C1 segment of cervical spinal cord (tissue), 14 donors: ENCODE measurements around the gene PDE6D.
A peak's percentile ranks its signal among the peaks of the same experiment; 100 is the strongest.
"Not testable (repeated sequence)": the region's sequence is repeated elsewhere in the genome, so short reads cannot be mapped to it uniquely, and the experiment has no call there.

Source experiments
- DNase-seq, 14 donors: peaks; one replicate each; lab custom pipeline; 2025; lab: John Stamatoyannopoulos, UW

The PDE6D gene

GRCh38 chr2:231720292-231720986 is 60.6 kb downstream of the PDE6D start:
- no peak for DNase-seq

DNA sequence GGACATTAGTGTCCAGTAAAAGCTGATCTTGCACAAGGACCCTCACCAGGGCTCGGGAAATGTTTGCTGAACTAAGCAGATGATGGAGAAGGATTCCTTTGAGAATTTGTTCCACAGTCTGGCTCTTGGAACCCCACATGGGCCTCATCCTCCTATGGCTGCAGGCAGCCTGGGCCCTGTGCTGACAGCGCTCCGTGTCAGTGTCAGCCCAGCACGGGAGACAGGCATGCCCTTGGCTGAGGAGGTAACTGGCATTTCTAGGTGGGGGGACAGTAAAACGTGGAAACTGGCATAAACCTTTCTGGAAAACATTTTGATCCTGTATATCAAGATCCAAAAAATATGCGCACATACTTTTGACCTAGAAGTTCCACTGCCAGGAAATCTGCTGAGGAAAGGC is 62.3 kb downstream of the PDE6D start:
- no peak for DNase-seq

DNA sequence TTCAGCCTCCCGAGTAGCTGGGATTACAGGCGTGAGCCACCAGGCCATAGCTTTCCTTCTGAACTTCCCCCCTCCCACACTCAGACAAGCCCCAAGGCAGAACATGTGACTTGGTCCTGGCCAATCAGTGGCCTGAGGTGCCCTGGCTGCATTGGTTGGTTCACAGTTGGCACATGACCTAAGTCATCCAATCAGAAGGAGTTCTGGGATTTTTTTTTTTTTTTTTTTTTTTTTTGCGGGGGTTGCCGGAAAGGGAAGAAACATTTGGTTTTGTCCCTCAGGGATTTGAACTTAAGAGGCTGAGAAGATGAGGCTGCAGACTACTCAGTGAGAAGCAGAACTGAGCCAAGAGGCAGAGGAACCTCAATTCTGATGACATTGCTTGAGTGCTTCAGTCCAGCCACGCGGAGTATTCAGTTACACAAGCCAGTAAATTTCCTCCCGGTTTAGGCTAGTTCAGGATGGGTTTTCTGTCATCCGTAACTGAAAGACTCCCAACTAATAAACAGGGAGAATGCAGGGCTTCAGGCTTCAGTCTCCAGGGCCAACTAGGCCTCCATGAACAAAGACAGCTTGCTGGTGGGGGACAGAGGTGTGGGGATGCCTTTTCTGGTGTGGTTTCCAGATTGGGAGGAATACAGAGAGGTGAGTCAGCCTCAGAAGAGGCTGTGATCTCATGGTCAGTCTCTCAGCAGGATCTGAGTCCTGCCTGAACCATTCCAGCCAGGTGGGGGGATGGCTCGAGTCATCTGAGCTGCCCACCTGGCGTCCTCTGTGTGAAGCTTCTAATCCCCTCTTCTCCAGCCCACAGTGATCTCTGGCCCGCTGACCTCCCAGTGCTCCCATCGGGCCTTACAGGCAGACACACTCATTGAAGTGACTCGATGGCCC is 63.6 kb downstream of the PDE6D start:
- no peak for DNase-seq

DNA sequence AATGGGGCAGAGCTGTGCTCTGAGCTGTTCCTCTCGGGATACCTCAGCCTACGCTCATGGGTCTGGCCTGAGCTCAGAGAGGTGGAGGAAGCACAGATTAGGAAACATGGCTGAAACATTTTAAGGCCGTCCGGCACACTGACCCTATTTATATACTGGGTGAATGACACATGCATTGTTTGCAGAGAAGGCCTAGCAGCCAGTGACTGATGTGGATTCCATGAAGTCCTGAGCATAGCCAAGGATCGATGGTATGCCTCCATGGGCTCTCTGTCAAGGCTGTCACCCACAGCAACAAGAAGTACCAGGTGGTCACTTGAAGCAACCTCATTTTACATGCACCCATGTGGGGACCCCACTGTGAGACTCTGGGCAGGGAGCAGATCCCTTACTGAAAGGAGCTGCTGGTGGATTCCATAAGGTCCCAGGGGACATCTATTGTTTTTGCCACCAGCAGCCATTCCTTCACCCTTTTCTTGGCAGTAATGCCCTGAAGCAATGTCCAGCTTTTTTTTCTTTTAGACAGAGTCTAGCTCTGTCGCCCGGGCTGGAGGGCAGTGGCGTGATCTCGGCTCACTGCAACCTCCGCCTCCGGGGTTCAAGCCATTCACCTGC is 64.3 kb downstream of the PDE6D start:
- DNase-seq, result no peak

DNA sequence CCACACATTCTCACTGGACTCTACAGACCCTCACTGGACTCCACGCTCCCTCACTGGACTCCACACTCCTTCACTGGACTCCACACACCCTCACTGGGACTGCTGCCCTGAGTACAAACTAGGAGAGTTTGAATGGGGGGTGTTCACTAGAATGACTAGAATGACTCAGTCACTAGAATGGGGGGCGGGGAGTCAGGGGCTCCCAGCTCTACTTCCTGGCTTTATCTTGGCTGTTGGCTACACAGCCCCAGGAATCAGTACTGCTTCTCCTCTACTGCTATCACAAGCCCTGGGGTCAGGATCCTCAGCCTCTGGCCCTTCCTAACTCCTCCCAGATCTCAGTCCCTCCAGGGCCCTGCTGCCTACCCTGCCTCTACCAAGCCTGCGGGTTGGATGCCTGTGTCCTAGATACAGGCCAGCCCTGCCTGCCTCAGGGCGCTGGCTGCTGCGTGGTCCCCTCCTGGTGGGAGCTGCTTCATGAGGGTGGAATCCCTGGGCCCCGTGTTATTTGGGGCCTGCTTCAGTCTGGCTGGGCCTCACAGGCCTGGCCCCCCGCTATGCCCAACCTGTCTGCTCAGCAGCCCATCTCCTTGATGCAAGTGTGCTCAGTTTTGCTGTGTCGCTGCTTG is 65.0 kb downstream of the PDE6D start:
- DNase-seq, result no peak

DNA sequence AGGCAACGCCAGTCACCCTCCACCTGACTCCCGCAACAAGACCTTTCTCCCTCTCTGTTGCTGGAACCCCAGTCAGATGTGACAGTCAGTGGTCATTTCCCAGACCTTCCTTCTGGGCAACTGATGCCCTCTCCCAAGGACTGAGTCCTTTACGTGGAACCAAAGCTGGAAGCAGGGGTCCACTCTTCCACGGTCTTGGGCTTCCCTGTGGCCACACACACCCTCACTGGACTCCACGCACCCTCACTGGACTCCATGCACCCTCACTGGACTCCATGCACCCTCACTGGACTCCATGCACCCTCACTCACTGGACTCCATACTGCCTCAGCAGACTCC is 65.6 kb downstream of the PDE6D start:
- DNase-seq, result no peak

GRCh38 chr2:231714639-231715498 is 66.2 kb downstream of the PDE6D start:
- DNase-seq, result peak in 10 of 14 donors; percentile 18 to 74 (median 50)

- DNase-seq, result peak in 12 of 14 donors; percentile 51 to 76 (median 62)
Measured at GRCh38 chr2:231713730-231714638, 67.1 kb downstream of the PDE6D start.

DNA sequence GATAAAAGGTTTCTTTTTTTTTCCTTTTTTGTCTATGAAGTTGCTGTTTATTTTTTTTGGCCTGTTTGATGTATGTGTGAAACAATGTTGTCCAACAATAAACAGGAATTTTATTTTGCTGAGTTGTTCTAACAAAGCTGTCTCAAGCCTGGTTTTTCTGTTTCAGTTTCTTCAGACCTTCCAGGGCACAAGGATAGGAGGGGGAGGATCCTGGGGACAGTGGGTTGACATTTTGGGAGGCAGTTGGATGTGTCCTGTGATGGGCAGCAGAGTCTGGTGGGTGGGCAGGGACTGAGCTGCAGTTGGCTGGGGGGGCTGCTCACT is 67.7 kb downstream of the PDE6D start:
- DNase-seq, result not testable (repeated sequence)

DNA sequence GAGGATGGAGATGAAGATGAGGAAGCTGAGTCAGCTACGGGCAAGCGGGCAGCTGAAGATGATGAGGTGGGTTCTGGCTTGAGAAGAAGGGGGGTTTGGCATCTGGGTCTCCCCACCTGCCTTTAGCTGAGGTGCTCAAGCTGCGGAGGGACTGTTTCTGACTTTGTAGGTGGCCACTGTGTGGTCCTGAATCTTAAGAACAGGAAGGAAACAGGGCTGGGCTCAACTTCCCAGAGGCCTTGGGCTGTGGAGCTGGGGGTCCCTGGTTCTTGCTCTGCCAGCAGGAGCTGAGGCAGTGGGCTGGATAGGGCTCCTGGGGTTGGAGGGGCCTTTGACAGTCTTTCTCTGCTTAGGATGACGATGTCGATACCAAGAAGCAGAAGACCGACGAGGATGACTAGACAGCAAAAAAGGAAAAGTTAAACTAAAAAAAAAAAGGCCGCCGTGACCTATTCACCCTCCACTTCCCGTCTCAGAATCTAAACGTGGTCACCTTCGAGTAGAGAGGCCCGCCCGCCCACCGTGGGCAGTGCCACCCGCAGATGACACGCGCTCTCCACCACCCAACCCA is 68.5 kb downstream of the PDE6D start:
- DNase-seq, result not testable (repeated sequence)

DNA sequence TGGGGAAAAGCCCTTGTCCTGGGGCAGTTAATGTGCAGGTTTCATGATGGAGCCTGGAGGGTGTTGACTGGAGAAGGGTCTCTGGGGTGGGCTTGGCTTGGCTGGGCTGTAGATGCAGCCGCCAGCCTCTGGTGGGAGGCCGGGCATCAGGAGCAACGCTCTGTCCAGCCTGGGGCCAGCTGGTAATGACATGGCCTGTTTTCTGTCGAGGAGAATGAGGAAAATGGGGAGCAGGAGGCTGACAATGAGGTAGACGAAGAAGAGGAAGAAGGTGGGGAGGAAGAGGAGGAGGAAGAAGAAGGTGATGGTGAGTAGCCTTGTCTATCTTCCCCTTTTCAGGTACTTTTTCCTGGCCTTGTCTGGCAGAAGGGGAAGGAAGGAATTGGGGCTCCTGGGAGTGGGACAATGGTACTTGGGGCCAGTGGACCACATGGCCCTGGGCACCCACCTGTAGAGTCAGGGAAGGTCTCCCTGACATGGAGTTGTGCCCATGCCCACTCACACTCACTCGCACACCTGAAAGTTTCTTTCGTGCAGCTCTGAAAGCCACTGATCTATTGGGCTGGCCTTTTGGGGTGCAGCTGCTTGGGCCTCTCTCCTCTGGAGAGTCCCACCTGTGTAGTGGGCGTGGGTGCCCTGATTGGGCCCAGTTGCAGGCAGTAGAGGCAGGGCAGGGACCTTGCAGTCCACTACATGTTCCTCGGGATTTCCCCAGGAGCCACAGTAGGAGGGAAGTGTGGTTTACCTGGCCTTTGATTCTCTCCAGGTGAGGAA is 69.2 kb downstream of the PDE6D start:
- peak in 1 of 14 donors; percentile 21 for DNase-seq

DNA sequence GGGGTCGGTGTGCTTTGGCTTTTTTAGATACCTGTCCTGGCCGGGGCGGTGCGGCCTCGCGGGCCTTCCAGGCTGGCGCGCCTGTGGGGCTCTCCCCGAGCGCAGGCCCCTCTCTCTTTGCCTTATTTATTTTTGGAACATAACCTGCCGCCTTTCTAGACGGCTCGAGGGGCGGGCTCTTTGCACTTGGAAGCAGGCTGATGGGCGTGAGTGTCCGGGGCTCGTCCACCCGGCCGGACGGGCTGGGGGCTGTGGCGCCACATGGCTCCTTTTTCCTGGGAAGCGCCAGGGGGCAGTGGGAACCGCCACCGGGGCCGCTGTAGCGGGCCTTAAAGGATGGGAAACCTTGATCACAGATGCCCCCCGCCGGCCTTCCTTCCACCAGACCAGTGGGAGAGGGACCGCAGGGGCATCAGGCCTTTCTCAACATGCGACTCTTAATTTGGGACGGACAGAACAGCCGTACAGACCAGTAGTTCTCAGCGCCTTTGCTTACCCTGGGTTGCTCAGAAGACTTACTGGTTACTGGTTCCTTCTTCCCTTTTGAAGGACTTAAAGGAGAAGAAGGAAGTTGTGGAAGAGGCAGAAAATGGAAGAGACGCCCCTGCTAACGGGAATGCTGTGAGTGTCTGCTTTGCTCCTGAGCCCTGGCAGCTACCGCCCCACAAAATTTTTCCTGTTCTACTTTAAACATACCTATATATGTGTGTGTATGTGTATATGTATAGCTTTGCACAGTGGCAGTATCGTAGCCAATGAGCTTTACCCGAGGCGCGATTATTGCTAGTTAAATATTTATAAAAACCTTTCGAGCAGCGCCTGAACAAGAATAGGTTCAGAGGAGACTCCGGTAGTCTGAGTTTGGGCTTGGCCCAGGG is 70.0 kb downstream of the PDE6D start:
- peak in 7 of 14 donors; percentile 27 to 58 (median 44) for DNase-seq

- DNase-seq, result peak; percentile 29 to 94 (median 78)
Measured at GRCh38 chr2:231709981-231710798, 70.9 kb downstream of the PDE6D start.

GRCh38 chr2:231709636-231709980 is 71.5 kb downstream of the PDE6D start:
- DNase-seq, result peak in 4 of 14 donors; percentile 55 to 80 (median 68)

DNA sequence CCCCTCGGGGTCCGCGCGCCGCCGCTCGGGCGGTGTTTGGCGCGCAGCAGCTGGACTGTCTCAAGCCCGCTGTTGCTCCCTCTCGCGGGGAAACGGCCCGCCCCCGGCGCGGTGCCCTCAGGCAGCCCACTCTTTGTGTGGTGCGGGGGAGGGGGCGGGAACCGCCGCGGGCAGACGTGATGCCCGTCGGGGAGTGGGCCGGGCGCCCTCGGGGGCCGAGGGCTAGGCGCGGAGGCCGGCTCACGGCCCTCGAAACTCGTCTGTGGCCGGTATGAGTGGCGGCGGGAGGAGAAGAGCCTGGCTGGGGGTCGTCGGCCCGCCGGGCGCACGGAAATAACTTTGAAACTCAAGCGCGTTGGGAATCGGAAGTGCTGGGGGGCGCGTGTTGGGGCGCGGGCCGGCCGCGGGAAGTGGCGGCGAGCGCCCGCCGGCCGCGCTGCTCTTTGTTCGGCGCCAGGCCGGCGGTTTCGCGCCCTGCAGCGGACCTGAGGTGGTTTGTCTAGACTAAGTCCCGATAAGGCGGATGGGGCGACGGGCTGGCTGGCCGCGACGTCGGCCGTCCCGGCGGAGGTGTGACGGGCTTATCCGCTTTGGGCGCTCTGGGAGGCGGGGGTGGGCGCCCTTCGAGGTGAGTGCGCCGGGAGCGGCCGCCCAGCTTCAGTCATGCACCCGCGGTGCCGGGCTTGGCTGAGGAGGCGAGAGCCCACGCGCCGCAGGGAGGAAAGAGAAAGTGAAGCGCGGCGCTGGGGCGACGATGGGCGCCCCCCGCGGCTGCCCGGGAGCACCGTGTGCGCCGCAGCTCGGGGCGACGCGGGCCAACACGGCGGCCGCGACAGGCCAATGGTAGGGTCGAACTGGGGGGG is 72.1 kb downstream of the PDE6D start:
- peak in 3 of 14 donors; percentile 59 to 69 (median 59) for DNase-seq
